Stimulated activated memory B cell treated with anti-CD40 and anti-IgM and Interleukin-4, amounts not matched to agents 10 μg/mL and 1 μg/mL and 100 μg/mL, for 72 hours (primary cell): ENCODE measurements around the gene KRT82.
"Not testable (repeated sequence)": the region's sequence is repeated elsewhere in the genome, so short reads cannot be mapped to it uniquely, and the experiment has no call there.

Experiments used
- ATAC-seq: fragments of 150-1000 bp; cut with Tn5 transposase; 2 replicates; pipeline ENCODE4 v1.10.0; 2021
- H3K27ac Mint-ChIP-seq: one replicate; pipeline ENCODE4 v1.8.0; 2022; ENCODE audit warnings: mild to moderate bottlenecking, mixed read lengths
- H3K27me3 Mint-ChIP-seq: one replicate; pipeline ENCODE4 v1.8.0; 2022; ENCODE audit warnings: mixed read lengths
- H3K36me3 Mint-ChIP-seq: one replicate; pipeline ENCODE4 v1.8.0; 2022; ENCODE audit warnings: mixed read lengths
- H3K4me1 Mint-ChIP-seq: one replicate; pipeline ENCODE4 v1.8.0; 2022; ENCODE audit warnings: mixed read lengths
- H3K4me3 Mint-ChIP-seq: one replicate; pipeline ENCODE4 v1.8.0; 2022; ENCODE audit warnings: mild to moderate bottlenecking, moderate library complexity, mixed read lengths
- H3K9me3 Mint-ChIP-seq: one replicate; pipeline ENCODE4 v1.8.0; 2022; ENCODE audit warnings: mixed read lengths

The KRT82 gene

GRCh38 chr12:52405922-52406385 lies at the start of gene KRT82:
Gene KRT82 (minus strand): TSS chr12:52406335. CDS start chr12:52406277, 58 bp downstream.
- no peaks in the 10 kb centered on the region for H3K4me1 Mint-ChIP-seq
- peaks cover 3% of the 10 kb centered on the region for H3K9me3 Mint-ChIP-seq
- no peaks in the 10 kb centered on the region for H3K36me3 Mint-ChIP-seq
- no peak within 1 kb of the TSS for H3K4me3 Mint-ChIP-seq
- H3K27ac Mint-ChIP-seq, result no peak within 1 kb of the TSS
- no peak for ATAC-seq
- H3K27me3 Mint-ChIP-seq, result peaks cover 36% of the 10 kb centered on the region

GRCh38 chr12:52455821-52456220 lies 49.7 kb upstream of the KRT82 start:
- Mint-ChIP-seq H3K4me3 (no peak overlapping the region), H3K36me3 (no peaks in the 10 kb centered on the region), H3K9me3 (no peaks in the 10 kb centered on the region), H3K4me1 (no peaks in the 10 kb centered on the region), H3K27me3 (peaks cover 51% of the 10 kb centered on the region), H3K27ac (no peak overlapping the region)
- no peak for ATAC-seq

GRCh38 chr12:52454411-52455201 lies 48.5 kb upstream of the KRT82 start:
- no peak overlapping the region for H3K27ac Mint-ChIP-seq
- no peaks in the 10 kb centered on the region for H3K9me3 Mint-ChIP-seq
- no peak overlapping the region for H3K4me3 Mint-ChIP-seq
- H3K4me1 Mint-ChIP-seq, result no peaks in the 10 kb centered on the region
- peaks cover 55% of the 10 kb centered on the region for H3K27me3 Mint-ChIP-seq
- no peak for ATAC-seq
- no peaks in the 10 kb centered on the region for H3K36me3 Mint-ChIP-seq

GRCh38 chr12:52452101-52452500 lies 46.0 kb upstream of the KRT82 start, which contains the start of gene KRT6B:
Gene KRT6B (minus strand): TSS chr12:52452146. CDS start chr12:52452078, 68 bp downstream.
- Mint-ChIP-seq H3K9me3 (no peaks in the 10 kb centered on the region), H3K4me1 (peaks cover 9% of the 10 kb centered on the region), H3K36me3 (no peaks in the 10 kb centered on the region), H3K27me3 (peaks cover 32% of the 10 kb centered on the region), H3K27ac (no peak within 1 kb of the TSS), H3K4me3 (no peak within 1 kb of the TSS)
- no peak for ATAC-seq

GRCh38 chr12:52448228-52448627 lies 42.1 kb upstream of the KRT82 start:
- H3K27ac Mint-ChIP-seq, result no peak overlapping the region
- H3K4me1 Mint-ChIP-seq, result peaks cover 9% of the 10 kb centered on the region
- H3K27me3 Mint-ChIP-seq, result peaks cover 24% of the 10 kb centered on the region
- no peaks in the 10 kb centered on the region for H3K36me3 Mint-ChIP-seq
- no peak for ATAC-seq
- no peak overlapping the region for H3K4me3 Mint-ChIP-seq
- no peaks in the 10 kb centered on the region for H3K9me3 Mint-ChIP-seq

GRCh38 chr12:52447196-52447595 lies 41.1 kb upstream of the KRT82 start:
- H3K9me3 Mint-ChIP-seq, H3K36me3 Mint-ChIP-seq, ATAC-seq, H3K27ac Mint-ChIP-seq, H3K4me3 Mint-ChIP-seq, H3K4me1 Mint-ChIP-seq: not testable (repeated sequence)
- peaks cover 31% of the 10 kb centered on the region for H3K27me3 Mint-ChIP-seq

GRCh38 chr12:52446367-52447045 lies 40.4 kb upstream of the KRT82 start:
- Mint-ChIP-seq H3K36me3 (no peaks in the 10 kb centered on the region), H3K9me3 (no peaks in the 10 kb centered on the region), H3K27ac (no peak overlapping the region), H3K4me3 (no peak overlapping the region), H3K27me3 (peaks cover 37% of the 10 kb centered on the region), H3K4me1 (peaks cover 9% of the 10 kb centered on the region)
- no peak for ATAC-seq

- Mint-ChIP-seq H3K4me1 (peaks cover 9% of the 10 kb centered on the region), H3K9me3 (no peaks in the 10 kb centered on the region), H3K4me3 (no peak overlapping the region), H3K36me3 (no peaks in the 10 kb centered on the region), H3K27ac (no peak overlapping the region), H3K27me3 (peaks cover 42% of the 10 kb centered on the region)
- no peak for ATAC-seq
These were observed 39.7 kb upstream of the KRT82 start for GRCh38 chr12:52445876-52446275.

GRCh38 chr12:52444647-52445595 lies 38.8 kb upstream of the KRT82 start:
- Mint-ChIP-seq H3K4me3 (no peak overlapping the region), H3K36me3 (no peaks in the 10 kb centered on the region), H3K4me1 (peaks cover 9% of the 10 kb centered on the region), H3K27me3 (peaks cover 43% of the 10 kb centered on the region), H3K9me3 (no peaks in the 10 kb centered on the region), H3K27ac (no peak overlapping the region)
- no peak for ATAC-seq

GRCh38 chr12:52443966-52444365 lies 37.8 kb upstream of the KRT82 start:
- no peak for ATAC-seq
- Mint-ChIP-seq H3K27ac (no peak overlapping the region), H3K9me3 (no peaks in the 10 kb centered on the region), H3K4me3 (no peak overlapping the region), H3K27me3 (peaks cover 50% of the 10 kb centered on the region), H3K4me1 (peaks cover 9% of the 10 kb centered on the region), H3K36me3 (no peaks in the 10 kb centered on the region)

- no peak overlapping the region for H3K4me3 Mint-ChIP-seq
- H3K4me1 Mint-ChIP-seq, result no peaks in the 10 kb centered on the region
- H3K9me3 Mint-ChIP-seq, result no peaks in the 10 kb centered on the region
- no peaks in the 10 kb centered on the region for H3K36me3 Mint-ChIP-seq
- no peak overlapping the region for H3K27ac Mint-ChIP-seq
- ATAC-seq, result no peak
- H3K27me3 Mint-ChIP-seq, result peaks cover 50% of the 10 kb centered on the region
These were observed 36.5 kb upstream of the KRT82 start for GRCh38 chr12:52442600-52443061.

GRCh38 chr12:52441320-52441911 lies 35.3 kb upstream of the KRT82 start:
- Mint-ChIP-seq H3K4me3 (no peak overlapping the region), H3K27me3 (peaks cover 41% of the 10 kb centered on the region), H3K4me1 (no peaks in the 10 kb centered on the region), H3K9me3 (no peaks in the 10 kb centered on the region), H3K27ac (no peak overlapping the region), H3K36me3 (no peaks in the 10 kb centered on the region)
- ATAC-seq, result no peak

- Mint-ChIP-seq H3K36me3 (no peaks in the 10 kb centered on the region), H3K27me3 (peaks cover 36% of the 10 kb centered on the region), H3K4me3 (no peak overlapping the region), H3K4me1 (no peaks in the 10 kb centered on the region), H3K27ac (no peak overlapping the region), H3K9me3 (no peaks in the 10 kb centered on the region)
- ATAC-seq, result no peak
These were observed 34.7 kb upstream of the KRT82 start for GRCh38 chr12:52440821-52441319.

- Mint-ChIP-seq H3K4me3 (no peak overlapping the region), H3K9me3 (no peaks in the 10 kb centered on the region), H3K36me3 (no peaks in the 10 kb centered on the region), H3K27me3 (peaks cover 39% of the 10 kb centered on the region), H3K4me1 (no peaks in the 10 kb centered on the region), H3K27ac (no peak overlapping the region)
- ATAC-seq, result no peak
These were observed 33.7 kb upstream of the KRT82 start for GRCh38 chr12:52439845-52440244.
